NCI-H2107 (cell line): ENCODE results near the gene DLGAP1.

Source experiments
- DNase-seq: peaks from one replicate; lab custom pipeline; 2025; lab: John Stamatoyannopoulos, UW

DLGAP1 gene

GRCh38 chr18:3864669-3865298 is 590.3 kb downstream of the DLGAP1 start:
- no peak for DNase-seq

GRCh38 chr18:3863593-3863992 is 591.5 kb downstream of the DLGAP1 start:
- DNase-seq: no peak

GRCh38 chr18:3863006-3863405 is 592.1 kb downstream of the DLGAP1 start:
- DNase-seq: no peak

GRCh38 chr18:3861495-3861894 is 593.6 kb downstream of the DLGAP1 start:
- DNase-seq: no peak

- no peak for DNase-seq
These were observed 597.6 kb downstream of the DLGAP1 start for GRCh38 chr18:3857544-3857943.

GRCh38 chr18:3855966-3856365 is 599.1 kb downstream of the DLGAP1 start:
- DNase-seq: no peak

- DNase-seq: no peak
These were observed 602.8 kb downstream of the DLGAP1 start for GRCh38 chr18:3852321-3852720.

- DNase-seq: no peak
These were observed 603.9 kb downstream of the DLGAP1 start for GRCh38 chr18:3851159-3851558.

- no peak for DNase-seq
These were observed 606.8 kb downstream of the DLGAP1 start for GRCh38 chr18:3848316-3848715.

- DNase-seq: no peak
These were observed 609.9 kb downstream of the DLGAP1 start for GRCh38 chr18:3845161-3845560.

GRCh38 chr18:3842844-3843243 is 612.3 kb downstream of the DLGAP1 start:
- no peak for DNase-seq

GRCh38 chr18:3840766-3841165 is 614.3 kb downstream of the DLGAP1 start:
- DNase-seq: no peak

- no peak for DNase-seq
These were observed 615.5 kb downstream of the DLGAP1 start for GRCh38 chr18:3839581-3839981.

GRCh38 chr18:3836483-3837335 is 618.4 kb downstream of the DLGAP1 start:
- no peak for DNase-seq

GRCh38 chr18:3832025-3832638 is 623.0 kb downstream of the DLGAP1 start:
- no peak for DNase-seq

GRCh38 chr18:3830604-3831003 is 624.5 kb downstream of the DLGAP1 start:
- no peak for DNase-seq

GRCh38 chr18:3827236-3827845 is 627.8 kb downstream of the DLGAP1 start:
- DNase-seq: no peak

GRCh38 chr18:3826021-3826420 is 629.1 kb downstream of the DLGAP1 start:
- DNase-seq: no peak

GRCh38 chr18:3824101-3824500 is 631.0 kb downstream of the DLGAP1 start:
- DNase-seq: no peak

GRCh38 chr18:3823073-3823472 is 632.0 kb downstream of the DLGAP1 start:
- no peak for DNase-seq

- DNase-seq: no peak
These were observed 633.6 kb downstream of the DLGAP1 start for GRCh38 chr18:3821524-3821923.

GRCh38 chr18:3819961-3820360 is 635.1 kb downstream of the DLGAP1 start:
- no peak for DNase-seq
